Ovary (tissue), 9 donors: ENCODE data around the gene HDGF. TPM values are rescaled to one million over a fixed set of nuclear protein-coding genes. Genes with fewer than 3 reads are reported as not detected.

Source experiments
- DNase-seq, 5 donors: peaks; one replicate each; pipeline ENCODE4 v3.0.0-alpha.2; 2019 to 2020
- H3K27ac ChIP-seq, 2 donors: fragments of 200-600 bp; one replicate each; pipeline versions ENCODE4 v1.5.1 to v1.8.0; 2019 to 2022
- H3K27me3 ChIP-seq: fragments of 200-600 bp; one replicate; pipeline ENCODE4 v1.8.0; 2022
- H3K36me3 ChIP-seq: fragments of 200-600 bp; sonication (generic); one replicate; pipeline ENCODE4 v1.5.1; 2019
- H3K4me1 ChIP-seq: one replicate; pipeline ENCODE4 v1.8.1; 2013; ENCODE audit warnings: mild to moderate bottlenecking, moderate library complexity; ENCODE audit not compliant: insufficient read depth
- H3K4me3 ChIP-seq: fragments of 200-600 bp; sonication (generic); one replicate; pipeline ENCODE4 v1.5.1; 2017
- H3K9me3 ChIP-seq, 2 donors: fragments of 200-600 bp in 1 of 2; sonication (generic) in 1 of 2; one replicate each; pipeline versions ENCODE4 v1.5.1 to v1.8.1; 2013 to 2019; ENCODE audit warnings: mild to moderate bottlenecking in 1 of 2, moderate library complexity in 1 of 2
- CTCF ChIP-seq, 3 donors: fragments of 450-650 bp in 2 of 3; fragments of 200-600 bp in 1 of 3; IDR thresholded peaks; one replicate each; pipeline versions ENCODE4 v1.5.1 to v1.8.0; 2016 to 2022; ENCODE audit warnings: antibody characterized with exemption in 3 of 3, mild to moderate bottlenecking in 1 of 3
- EP300 ChIP-seq: sonication (generic); formaldehyde crosslinking; IDR thresholded peaks from one replicate; pipeline ENCODE4 v1.6.1; 2017; ENCODE audit warnings: antibody characterized with exemption
- POLR2A ChIP-seq: fragments of 450-650 bp; IDR thresholded peaks from one replicate; pipeline ENCODE4 v1.6.1; 2017; ENCODE audit warnings: antibody characterized with exemption, mild to moderate bottlenecking, moderate library complexity
- WGBS, 3 donors: extraction: QIAGEN DNeasy Blood & Tissue Kit in 1 of 3; methylation state at CpG; one replicate each; pipeline versions ENCODE4 v1.1.5 to v1.1.7; 2013 to 2017; 5-methylcytosine and 5-hydroxymethylcytosine counted together
- intact Hi-C, 4 donors: fragments of 100-400 bp; cut with DNase I; formaldehyde crosslinking; loops; one replicate each; pipeline versions ENCODE4 v1.11.0 to v1.15.1; 2022 to 2023
- polyA plus RNA-seq, 2 donors: library from polyadenylated mRNA; stranded (reverse); fragments of 200-250 nt in 1 of 2; fragments of 350-450 nt in 1 of 2; fragmentation: Illumina TruSeq in 1 of 2; extraction: RNeasy Lipid Tissue Mini Kit (QIAGEN cat#74804) in 1 of 2; gene quantifications; one replicate each; pipeline ENCODE4 v1.2.3, GENCODE V29; 2013 to 2014
- total RNA-seq, 7 donors: library from RNA; depleted of rRNA in 2 of 7; stranded (reverse); fragments of >200 nt in 2 of 7; fragmentation: NEBNext Ultra II Directional in 3 of 7; extraction: Animal tissue kit (Norgen Biotek cat#: 25700) in 3 of 7; gene quantifications; one replicate each; pipeline versions ENCODE4 v1.1.0 to v1.2.4, GENCODE V29; 2016 to 2023
- donor health status: DM: no; HTN: no; CAD: no; lungs with moderate emphysema.
- donor health status: DM: no; HTN: no; CAD: no.
- donor health status: Bipolar disorder and iron deficiency.
- donor health status: DM: yes; HTN: yes; CAD: no.
- donor health status: DM: no; HTN: no; CAD: no.
- donor health status: DM: yes; HTN: yes; CAD: no.

The HDGF gene
- total and polyA plus RNA-seq, 9 donors, result 81.1 to 184 (median 146) TPM

- Histone ChIP-seq H3K36me3 (no peaks in the 10 kb centered on the region), H3K27ac (peak within 1 kb of the TSS; percentile 69 to 81), H3K4me3 (peak within 1 kb of the TSS; percentile 43), H3K9me3 (no peaks in the 10 kb centered on the region), H3K4me1 (peaks cover 14% of the 10 kb centered on the region), H3K27me3 (no peaks in the 10 kb centered on the region)
- intact Hi-C loops, result loop anchor here in 1 of 4 donors (10.0 kb wide), 1 partner anchor 179 kb away; no protein-coding TSS in a partner anchor
- DNase-seq, result peak in 4 of 5 donors; percentile 31 to 59 (median 49)
- no peak for TF ChIP-seq CTCF (IDR thresholded peaks at IDR 0.05)
- no peak for TF ChIP-seq EP300
- 0 to 3% (median 1%) methylated on average over 34 to 42 of the region's 42 CpGs for WGBS, 3 donors
Observed at GRCh38 chr1:156705321-156705917, 46.1 kb downstream of the HDGF start, which contains the start of gene CRABP2. TSS of gene CRABP2 (minus strand) at chr1:156705583. CDS start at chr1:156705446, 137 bp downstream.

- intact Hi-C loops, result loop anchor here in 1 of 4 donors (10.0 kb wide), 1 partner anchor 180 kb away; no protein-coding TSS in a partner anchor
- DNase-seq, result peak; percentile 68 to 80 (median 72)
- Histone ChIP-seq H3K27me3 (no peaks in the 10 kb centered on the region), H3K9me3 (no peaks in the 10 kb centered on the region), H3K4me3 (peak overlapping the region; percentile 43), H3K27ac (no peak overlapping the region), H3K4me1 (peaks cover 14% of the 10 kb centered on the region), H3K36me3 (no peaks in the 10 kb centered on the region)
- TF ChIP-seq POLR2A, result no peak
- no peak for TF ChIP-seq CTCF (IDR thresholded peaks at IDR 0.05)
- TF ChIP-seq EP300, result no peak
- 1 to 2% (median 1%) methylated on average over 29 of the region's 29 CpGs for WGBS, 3 donors
Observed at GRCh38 chr1:156704930-156705320, 46.5 kb downstream of the HDGF start.

- WGBS, 3 donors, result 51 to 62% (median 53%) methylated on average over 10 of the region's 10 CpGs
- Histone ChIP-seq H3K4me3 (no peak overlapping the region), H3K36me3 (no peaks in the 10 kb centered on the region), H3K4me1 (peaks cover 14% of the 10 kb centered on the region), H3K27me3 (no peaks in the 10 kb centered on the region), H3K9me3 (no peaks in the 10 kb centered on the region), H3K27ac (no peak overlapping the region)
- DNase-seq, result no peak
- TF ChIP-seq POLR2A, result no peak
- TF ChIP-seq CTCF (IDR thresholded peaks at IDR 0.05), result no peak
- TF ChIP-seq EP300, result no peak
- intact Hi-C loops, result loop anchor here in 1 of 4 donors (10.0 kb wide), 1 partner anchor 181 kb away; no protein-coding TSS in a partner anchor
Observed at GRCh38 chr1:156704166-156704711, 47.2 kb downstream of the HDGF start.

GRCh38 chr1:156703741-156704140, 47.7 kb downstream of the HDGF start:
- no peak for DNase-seq
- WGBS, 3 donors, result 55 to 56% (median 56%) methylated on average over 4 of the region's 4 CpGs
- no peak overlapping the region for H3K27ac ChIP-seq
- H3K27me3 ChIP-seq, result no peaks in the 10 kb centered on the region
- no peak overlapping the region for H3K4me3 ChIP-seq
- H3K4me1 ChIP-seq, result peaks cover 14% of the 10 kb centered on the region
- no peaks in the 10 kb centered on the region for H3K9me3 ChIP-seq
- no peak for TF ChIP-seq EP300
- TF ChIP-seq POLR2A, result no peak
- TF ChIP-seq CTCF (IDR thresholded peaks at IDR 0.05), result no peak
- intact Hi-C loops, result loop anchor here in 1 of 4 donors (10.0 kb wide), 1 partner anchor 181 kb away; no protein-coding TSS in a partner anchor
- H3K36me3 ChIP-seq, result no peaks in the 10 kb centered on the region
